Suppressor macrophage (primary cell): ENCODE results near the gene ACTL8.

Experiments
- DNase-seq, 4 experiments: peaks; one replicate each; pipeline ENCODE4 v3.0.0-alpha.2; 2020 to 2022

Gene ACTL8

GRCh38 chr1:17808816-17809215 lies 53.7 kb downstream of the ACTL8 start:
- no peak for DNase-seq

GRCh38 chr1:17810668-17811067 lies 55.5 kb downstream of the ACTL8 start:
- DNase-seq = no peak

- no peak for DNase-seq
Measured at GRCh38 chr1:17816511-17816910, 61.4 kb downstream of the ACTL8 start.

GRCh38 chr1:17819129-17819802 lies 64.1 kb downstream of the ACTL8 start:
- DNase-seq = no peak

- no peak for DNase-seq
Measured at GRCh38 chr1:17820198-17820597, 65.1 kb downstream of the ACTL8 start.

GRCh38 chr1:17822741-17823426 lies 67.8 kb downstream of the ACTL8 start:
- DNase-seq = no peak

DNA sequence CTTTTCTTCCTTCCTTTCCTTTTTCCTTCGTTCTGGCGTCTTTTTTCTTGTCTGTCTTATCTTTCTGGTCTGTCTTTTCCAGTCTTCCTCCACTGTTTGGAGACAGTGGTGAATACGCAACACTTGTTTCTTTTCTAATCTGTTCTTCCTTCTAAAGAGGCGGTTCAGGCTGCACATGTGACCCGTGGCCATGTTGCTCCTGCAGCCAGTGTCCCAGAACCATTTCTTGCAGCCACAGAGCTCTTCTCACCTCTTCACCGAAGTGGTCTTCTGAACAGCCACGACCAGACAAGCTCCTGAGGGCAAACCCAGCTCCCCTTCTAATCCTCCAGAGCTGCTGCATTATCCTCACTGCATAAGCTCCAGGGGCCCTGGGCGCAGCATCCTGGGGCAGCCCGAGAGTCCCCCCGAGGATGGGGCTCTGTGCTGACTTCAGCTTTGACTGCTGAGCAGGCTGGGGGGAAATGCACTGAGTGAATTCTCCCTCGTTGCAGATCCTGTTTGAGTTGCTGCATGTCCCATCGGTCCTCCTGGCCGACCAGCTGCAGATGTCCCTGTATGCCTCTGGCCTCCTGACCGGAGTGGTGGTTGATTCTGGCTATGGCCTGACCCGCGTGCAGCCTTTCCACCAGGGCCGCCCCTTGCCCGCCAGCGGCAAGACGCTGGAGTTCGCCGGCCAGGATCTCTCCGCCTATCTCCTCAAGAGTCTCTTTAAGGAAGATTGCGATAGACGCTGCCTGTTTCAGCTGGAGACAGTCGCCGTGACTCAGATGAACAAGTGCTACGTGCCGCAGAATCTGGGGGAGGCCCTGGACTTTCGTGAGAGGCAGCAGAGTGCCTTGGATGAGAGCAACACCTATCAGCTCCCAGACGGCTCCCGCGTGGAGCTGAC lies 70.4 kb downstream of the ACTL8 start:
- DNase-seq = no peak

DNA sequence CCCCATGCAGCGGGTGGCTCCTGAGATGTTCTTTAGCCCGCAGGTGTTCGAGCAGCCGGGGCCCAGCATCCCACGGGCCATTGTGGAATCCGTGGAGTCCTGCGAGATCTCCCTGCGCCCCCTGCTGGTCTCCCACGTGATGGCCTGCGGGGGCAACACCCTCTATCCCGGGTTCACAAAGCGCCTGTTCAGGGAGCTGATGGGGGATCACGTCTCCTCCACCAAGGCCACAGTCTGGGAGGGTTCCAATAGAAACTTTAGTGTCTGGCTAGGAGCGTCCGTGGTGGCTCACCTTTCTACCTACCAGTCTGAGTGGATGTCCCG lies 71.0 kb downstream of the ACTL8 start:
- DNase-seq = peak; percentile 29 to 79 (median 52)

DNA sequence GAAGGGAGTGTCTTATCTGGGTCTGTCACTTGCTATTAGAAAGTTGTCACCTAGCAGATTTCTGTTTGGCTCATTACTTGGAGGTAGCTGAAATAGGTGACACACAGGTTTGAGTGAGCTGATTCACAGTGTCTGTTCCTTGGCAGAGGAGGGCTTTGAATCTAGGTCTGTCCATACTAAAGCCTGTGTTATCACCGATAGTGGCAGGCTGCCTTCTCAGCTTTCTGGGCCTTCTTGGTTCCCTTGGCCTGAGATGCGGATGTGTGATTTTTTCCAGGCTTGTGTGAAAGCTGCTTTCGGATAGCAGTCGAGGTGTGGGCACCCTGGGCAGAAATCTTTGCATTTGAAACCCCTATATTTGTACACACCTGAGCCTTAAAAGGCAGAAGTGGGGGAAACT lies 73.9 kb downstream of the ACTL8 start:
- no peak for DNase-seq

GRCh38 chr1:17829579-17829978 lies 74.4 kb downstream of the ACTL8 start:
- DNase-seq = no peak

- peak in 3 of 4 experiments; percentile 8 to 29 (median 22) for DNase-seq
Measured at GRCh38 chr1:17831597-17831996, 76.5 kb downstream of the ACTL8 start.

DNA sequence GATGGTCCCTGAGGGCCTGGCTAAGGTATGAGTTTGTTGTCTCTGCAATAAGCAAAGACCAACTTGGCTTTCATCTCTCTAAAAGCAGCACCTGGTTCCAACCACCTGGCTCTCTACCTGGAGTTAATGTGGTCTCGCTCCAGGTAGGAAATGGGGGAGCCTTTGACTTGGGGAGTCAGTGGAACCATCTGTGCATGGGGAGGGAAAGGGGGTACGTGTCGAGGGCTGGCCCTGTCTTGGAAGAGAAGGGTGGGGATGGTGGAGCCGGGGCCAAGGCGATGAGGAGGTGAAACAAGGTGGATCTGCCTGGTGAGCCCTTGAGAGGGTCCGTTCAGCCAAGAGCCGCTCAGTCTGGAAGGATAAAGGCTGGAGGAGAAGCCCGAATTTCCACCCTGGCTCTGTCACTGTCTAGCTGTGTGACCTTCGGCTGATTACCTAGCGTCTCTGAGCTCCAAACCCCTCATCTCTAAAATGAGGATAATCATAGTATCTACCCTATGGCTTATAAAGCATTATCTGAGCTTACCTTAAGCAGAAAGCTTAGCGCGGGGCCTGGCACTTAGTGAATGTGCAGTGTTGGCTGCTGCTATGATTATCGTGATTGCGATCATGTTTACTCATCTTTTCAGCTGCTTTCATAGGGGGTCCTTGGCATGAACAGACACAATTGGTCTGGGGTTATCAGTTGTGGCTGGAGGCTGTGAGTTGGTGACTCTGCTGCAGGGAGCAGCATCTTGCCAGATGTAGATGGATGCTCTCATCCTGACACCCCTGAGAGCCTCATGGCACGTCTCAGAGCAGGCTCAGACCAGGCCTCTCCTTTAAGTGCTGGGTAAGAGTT lies 78.7 kb downstream of the ACTL8 start:
- DNase-seq = no peak

DNA sequence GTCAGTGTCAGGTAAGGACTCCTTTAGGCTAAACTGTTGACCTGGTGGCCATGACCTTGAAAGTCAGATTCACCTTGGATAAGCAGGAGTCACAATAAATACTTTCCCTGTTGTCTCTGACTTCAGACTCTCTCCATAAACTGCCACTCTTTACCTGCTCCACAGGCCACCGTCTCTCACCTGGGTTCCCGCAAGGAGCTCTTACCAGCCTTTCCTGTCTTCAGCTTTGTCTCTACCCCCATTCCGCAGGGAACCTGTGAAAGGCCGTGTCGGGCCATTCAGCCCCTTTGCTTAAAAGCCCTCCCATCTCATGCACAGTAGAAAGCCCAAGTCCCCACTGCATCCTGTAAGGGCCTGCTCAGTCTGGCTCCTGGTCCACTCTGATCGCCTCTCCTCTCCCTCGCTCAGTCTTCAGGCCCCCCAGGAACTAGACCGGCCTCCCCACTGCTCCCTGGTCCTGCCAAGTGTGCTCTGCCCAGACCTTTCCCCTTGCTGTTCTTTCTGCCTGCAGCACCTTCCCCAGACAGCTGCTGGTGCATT lies 79.5 kb downstream of the ACTL8 start:
- no peak for DNase-seq

- no peak for DNase-seq
Measured at GRCh38 chr1:17837233-17838030, 82.3 kb downstream of the ACTL8 start.

DNA sequence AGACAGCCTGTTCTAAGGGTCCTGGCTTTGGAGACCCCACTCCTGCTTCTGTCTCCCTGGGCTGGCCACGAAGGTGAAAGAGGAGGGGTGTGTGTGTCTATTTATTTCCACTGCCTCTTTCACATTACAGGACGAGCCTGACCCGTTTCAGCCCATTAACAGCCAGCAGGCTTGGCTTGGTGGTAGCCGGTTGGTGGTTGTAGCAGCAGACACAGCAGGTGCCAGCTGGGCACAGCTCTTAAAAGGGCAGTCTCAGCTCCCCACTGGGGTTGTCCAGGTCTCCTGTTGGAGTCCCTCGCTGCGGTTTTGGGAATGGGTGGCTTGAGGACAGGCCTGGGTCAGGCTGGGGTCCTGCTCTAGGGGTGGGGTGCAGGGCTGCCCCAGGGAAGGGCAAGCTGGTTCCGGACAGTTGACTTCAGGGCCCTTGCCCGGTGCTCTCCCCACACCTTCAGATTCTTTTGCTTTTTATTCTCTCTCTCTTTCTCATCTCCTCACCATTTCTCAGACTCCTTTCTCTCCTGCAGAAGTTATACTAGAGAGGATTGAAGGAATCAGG lies 84.6 kb downstream of the ACTL8 start:
- no peak for DNase-seq

- DNase-seq = no peak
Measured at GRCh38 chr1:17841944-17842343, 86.8 kb downstream of the ACTL8 start.

GRCh38 chr1:17842686-17843085 lies 87.6 kb downstream of the ACTL8 start:
- DNase-seq = no peak

- no peak for DNase-seq
Measured at GRCh38 chr1:17844185-17844826, 89.2 kb downstream of the ACTL8 start.

GRCh38 chr1:17845583-17845982 lies 90.5 kb downstream of the ACTL8 start:
- DNase-seq = no peak

DNA sequence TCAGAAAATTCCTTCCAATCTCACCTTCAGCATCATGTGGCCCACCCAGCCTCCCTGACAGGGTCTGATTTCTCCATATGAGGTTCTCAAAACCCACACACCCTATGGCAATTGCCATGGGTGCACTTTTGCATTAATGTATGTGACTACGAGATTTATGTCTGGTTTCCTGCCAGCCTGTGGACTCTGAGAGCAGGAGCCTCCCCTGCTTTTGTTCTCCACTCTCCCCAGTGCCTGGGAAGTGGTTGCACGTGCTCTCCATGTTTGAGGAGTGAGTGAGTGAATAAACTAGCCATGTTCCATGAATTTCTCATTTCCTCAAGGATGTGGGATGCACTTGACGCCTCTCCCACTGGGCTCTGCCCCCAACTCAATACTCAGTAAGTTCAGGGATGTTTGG lies 91.2 kb downstream of the ACTL8 start:
- DNase-seq = no peak

GRCh38 chr1:17847111-17847510 lies 92.0 kb downstream of the ACTL8 start:
- no peak for DNase-seq
